ENCODE data around the gene CAMK2N1.

The CAMK2N1 gene

GRCh38 chr1:20443703-20444586 is 42.1 kb downstream of the CAMK2N1 start:
- TF ChIP-seq CTCF (IDR thresholded peaks at IDR 0.05; ENCODE audit: low read length) (no peak), EZH2 (IDR thresholded peaks at IDR 0.05; ENCODE audit: borderline replicate concordance, low read length) (no peak)
- no peaks in the 10 kb centered on the region for H3K4me1 ChIP-seq (ENCODE audit: insufficient read depth, low read length, severe bottlenecking)
- no peak overlapping the region for H3K4me3 ChIP-seq (ENCODE audit: low read depth, low read length, poor library complexity, severe bottlenecking)
- H3K9me2 ChIP-seq (ENCODE audit: low read depth, low read length): no peaks in the 10 kb centered on the region
- H3K4me2 ChIP-seq (ENCODE audit: low read length): no peak overlapping the region
- no peaks in the 10 kb centered on the region for H3F3A ChIP-seq (ENCODE audit: insufficient read depth, low read length)
- no peaks in the 10 kb centered on the region; the same call in 1 of the 2 replicates for H3K27me3 ChIP-seq (ENCODE audit: insufficient read depth, low read length)
- no peaks in the 10 kb centered on the region for H3K36me3 ChIP-seq (ENCODE audit: insufficient read depth, low read length)
- no peak overlapping the region for H3K27ac ChIP-seq (ENCODE audit: low read depth, low read length, poor library complexity, severe bottlenecking)
- H4K20me1 ChIP-seq (ENCODE audit: insufficient read depth, low read length): no peaks in the 10 kb centered on the region
- H3K9ac ChIP-seq (ENCODE audit: low read length): no peak overlapping the region
- no peaks in the 10 kb centered on the region for H3K9me3 ChIP-seq (ENCODE audit: low read length)
- no peaks in the 10 kb centered on the region for H3K79me2 ChIP-seq (ENCODE audit: insufficient read depth, low read length)
- H2AFZ ChIP-seq (ENCODE audit: low read length): no peak overlapping the region

- Histone ChIP-seq H3K27me3 (ENCODE audit: insufficient read depth, low read length) (no peaks in the 10 kb centered on the region; the same call in 1 of the 2 replicates), H3F3A (ENCODE audit: insufficient read depth, low read length) (no peaks in the 10 kb centered on the region), H3K9me2 (ENCODE audit: low read depth, low read length) (no peaks in the 10 kb centered on the region), H3K36me3 (ENCODE audit: insufficient read depth, low read length) (no peaks in the 10 kb centered on the region), H3K79me2 (ENCODE audit: insufficient read depth, low read length) (no peaks in the 10 kb centered on the region), H2AFZ (ENCODE audit: low read length) (no peak overlapping the region), H3K4me2 (ENCODE audit: low read length) (no peak overlapping the region), H3K9me3 (ENCODE audit: low read length) (no peaks in the 10 kb centered on the region), H4K20me1 (ENCODE audit: insufficient read depth, low read length) (no peaks in the 10 kb centered on the region), H3K9ac (ENCODE audit: low read length) (no peak overlapping the region), H3K4me1 (ENCODE audit: insufficient read depth, low read length, severe bottlenecking) (no peaks in the 10 kb centered on the region), H3K4me3 (ENCODE audit: low read depth, low read length, poor library complexity, severe bottlenecking) (no peak overlapping the region), H3K27ac (ENCODE audit: low read depth, low read length, poor library complexity, severe bottlenecking) (no peak overlapping the region)
- TF ChIP-seq CTCF (IDR thresholded peaks at IDR 0.05; ENCODE audit: low read length) (no peak), EZH2 (IDR thresholded peaks at IDR 0.05; ENCODE audit: borderline replicate concordance, low read length) (no peak)
Measured at GRCh38 chr1:20442920-20443625, 42.9 kb downstream of the CAMK2N1 start.

GRCh38 chr1:20440785-20441200 is 45.2 kb downstream of the CAMK2N1 start:
- no peak overlapping the region for H3K4me2 ChIP-seq (ENCODE audit: low read length)
- no peak for TF ChIP-seq CTCF (IDR thresholded peaks at IDR 0.05; ENCODE audit: low read length)
- TF ChIP-seq EZH2 (IDR thresholded peaks at IDR 0.05; ENCODE audit: borderline replicate concordance, low read length): no peak
- no peak overlapping the region for H3K4me3 ChIP-seq (ENCODE audit: low read depth, low read length, poor library complexity, severe bottlenecking)
- no peaks in the 10 kb centered on the region for H3K36me3 ChIP-seq (ENCODE audit: insufficient read depth, low read length)
- H4K20me1 ChIP-seq (ENCODE audit: insufficient read depth, low read length): no peaks in the 10 kb centered on the region
- no peak overlapping the region for H3K9ac ChIP-seq (ENCODE audit: low read length)
- H3K9me2 ChIP-seq (ENCODE audit: low read depth, low read length): no peaks in the 10 kb centered on the region
- H3K4me1 ChIP-seq (ENCODE audit: insufficient read depth, low read length, severe bottlenecking): no peaks in the 10 kb centered on the region
- no peak overlapping the region for H3K27ac ChIP-seq (ENCODE audit: low read depth, low read length, poor library complexity, severe bottlenecking)
- H3F3A ChIP-seq (ENCODE audit: insufficient read depth, low read length): no peaks in the 10 kb centered on the region
- no peaks in the 10 kb centered on the region for H3K9me3 ChIP-seq (ENCODE audit: low read length)
- no peaks in the 10 kb centered on the region for H3K27me3 ChIP-seq (ENCODE audit: insufficient read depth, low read length)
- H2AFZ ChIP-seq (ENCODE audit: low read length): no peak overlapping the region
- no peaks in the 10 kb centered on the region for H3K79me2 ChIP-seq (ENCODE audit: insufficient read depth, low read length)

All from OCI-LY1 (cell line).